Measurements from ENCODE around the gene RPL27A.
"Not testable (repeated sequence)": the region's sequence is repeated elsewhere in the genome, so short reads cannot be mapped to it uniquely, and the experiment has no call there.

RPL27A gene
- total RNA-seq, result 160 to 391 (median 272) reads per million in 17 experiments

- DNase-seq, result peak; percentile 99
Observed at GRCh38 chr11:8682303-8683114, at the start of gene RPL27A, which contains the start of gene TRIM66. RPL27A (plus strand) TSS chr11:8682792; CDS start chr11:8682814, 22 bp downstream. TRIM66 (minus strand) TSS chr11:8682665; CDS start chr11:8672274, 10,391 bp downstream.

GRCh38 chr11:8634498-8634897, 48.1 kb upstream of the RPL27A start:
- DNase-seq, result no peak

- no peak for DNase-seq
Observed at GRCh38 chr11:8636127-8636526, 46.5 kb upstream of the RPL27A start.

DNA sequence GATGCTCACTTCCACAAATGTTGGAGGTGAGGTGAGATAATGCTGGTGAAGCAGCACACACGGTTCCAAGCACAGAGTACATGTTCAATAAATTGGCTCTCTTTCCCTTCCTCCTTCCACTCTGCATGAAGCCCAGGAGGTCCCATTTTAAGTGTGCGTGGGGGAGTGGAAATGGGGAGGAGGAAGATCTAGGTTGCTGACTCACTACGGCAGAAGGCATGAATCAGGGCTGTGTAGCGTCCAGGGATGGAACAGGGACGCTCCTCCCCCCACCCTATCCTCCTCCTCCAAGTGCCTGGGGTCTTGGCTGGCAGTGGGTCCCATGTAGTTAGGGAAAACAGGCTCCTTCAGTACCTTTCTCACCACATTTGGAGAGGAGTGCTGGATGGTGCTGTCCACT, 44.3 kb upstream of the RPL27A start:
- DNase-seq, result no peak

DNA sequence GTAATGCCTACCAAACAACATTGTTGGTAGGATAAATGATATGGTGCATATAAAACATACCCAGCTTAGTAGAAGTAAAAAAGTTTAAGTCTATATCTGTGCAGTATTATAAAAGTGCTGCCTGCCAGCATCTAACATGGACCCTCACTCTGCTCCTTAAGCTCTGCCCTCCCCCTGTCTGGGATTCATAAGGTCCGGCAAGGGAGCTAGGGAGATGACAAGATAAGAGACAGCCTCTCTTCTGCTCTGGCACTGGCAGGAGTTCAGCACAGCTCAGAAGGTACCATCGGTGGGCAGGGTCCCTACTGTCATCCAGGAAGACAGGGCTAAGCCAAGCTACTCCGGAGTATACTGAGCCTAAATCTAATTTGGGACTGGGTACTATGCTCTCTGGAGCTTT, 42.9 kb upstream of the RPL27A start:
- no peak for DNase-seq

GRCh38 chr11:8640267-8640906, 42.2 kb upstream of the RPL27A start:
- no peak for DNase-seq

- no peak for DNase-seq
Observed at GRCh38 chr11:8641332-8641731, 41.3 kb upstream of the RPL27A start.

DNA sequence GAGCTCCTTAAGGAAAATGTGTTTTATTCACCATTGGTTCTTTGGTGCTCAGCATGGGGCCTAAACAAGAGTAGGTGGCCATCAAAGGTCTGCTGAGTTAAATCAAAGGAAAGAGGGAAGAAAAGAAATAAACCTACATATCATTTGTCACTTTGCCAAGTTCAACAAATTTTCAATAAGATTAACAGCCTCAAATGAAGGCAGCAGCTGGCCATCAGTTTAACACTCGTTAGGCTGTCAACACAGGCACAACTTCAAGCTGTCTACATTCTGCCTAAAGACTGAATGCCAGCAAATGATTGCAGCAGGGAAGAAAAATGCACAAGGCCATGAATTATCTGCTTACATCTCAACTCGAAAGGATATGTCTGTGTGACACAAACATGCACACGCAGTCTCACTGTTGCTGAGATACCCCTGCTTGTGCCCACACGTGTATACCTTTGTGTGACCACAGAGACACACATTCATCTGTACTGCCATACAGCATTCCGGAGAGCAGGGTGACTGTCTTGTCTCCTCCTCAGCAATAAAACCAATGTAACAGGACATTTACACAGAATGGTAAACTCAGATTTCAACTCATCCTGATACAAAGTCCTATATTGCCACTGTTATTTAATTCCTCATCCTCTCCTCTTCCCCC, 40.3 kb upstream of the RPL27A start:
- no peak for DNase-seq

DNA sequence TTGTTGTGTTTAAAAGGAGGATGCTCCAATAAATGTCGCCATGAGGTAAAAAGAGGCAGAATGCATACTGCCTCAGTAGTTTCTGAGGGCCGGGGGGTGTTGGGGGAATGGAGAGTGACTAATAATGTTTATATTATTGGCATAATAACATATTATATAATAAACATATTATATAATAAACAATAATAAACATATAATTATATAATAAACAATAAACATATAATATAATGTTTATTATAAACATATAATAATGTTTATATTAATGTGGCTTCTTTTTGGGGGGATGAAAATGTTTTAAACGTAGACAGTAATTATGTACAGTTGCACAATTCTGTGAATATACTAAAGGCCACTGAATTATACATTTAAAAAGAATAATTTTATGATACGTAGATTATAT, 35.7 kb upstream of the RPL27A start:
- DNase-seq, result no peak

DNA sequence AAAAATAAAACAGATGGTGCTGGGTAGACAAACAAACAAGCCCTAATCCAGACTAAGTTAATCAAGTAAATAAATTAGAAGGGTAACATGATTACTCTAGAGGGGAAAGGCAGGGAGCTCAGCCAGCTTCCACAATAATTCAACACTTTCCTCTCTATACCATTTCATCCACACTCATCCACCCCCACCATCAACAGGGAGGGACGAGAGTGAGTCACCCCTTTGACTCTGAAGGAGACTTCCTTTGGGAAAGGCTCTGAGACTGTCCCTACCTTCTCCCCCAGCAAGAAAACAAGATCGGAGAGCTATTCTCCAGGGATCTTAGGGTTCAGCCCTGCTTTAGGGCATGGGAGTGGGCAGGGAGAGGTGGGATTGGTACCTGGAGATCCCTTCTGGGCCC, 33.2 kb upstream of the RPL27A start:
- no peak for DNase-seq

DNA sequence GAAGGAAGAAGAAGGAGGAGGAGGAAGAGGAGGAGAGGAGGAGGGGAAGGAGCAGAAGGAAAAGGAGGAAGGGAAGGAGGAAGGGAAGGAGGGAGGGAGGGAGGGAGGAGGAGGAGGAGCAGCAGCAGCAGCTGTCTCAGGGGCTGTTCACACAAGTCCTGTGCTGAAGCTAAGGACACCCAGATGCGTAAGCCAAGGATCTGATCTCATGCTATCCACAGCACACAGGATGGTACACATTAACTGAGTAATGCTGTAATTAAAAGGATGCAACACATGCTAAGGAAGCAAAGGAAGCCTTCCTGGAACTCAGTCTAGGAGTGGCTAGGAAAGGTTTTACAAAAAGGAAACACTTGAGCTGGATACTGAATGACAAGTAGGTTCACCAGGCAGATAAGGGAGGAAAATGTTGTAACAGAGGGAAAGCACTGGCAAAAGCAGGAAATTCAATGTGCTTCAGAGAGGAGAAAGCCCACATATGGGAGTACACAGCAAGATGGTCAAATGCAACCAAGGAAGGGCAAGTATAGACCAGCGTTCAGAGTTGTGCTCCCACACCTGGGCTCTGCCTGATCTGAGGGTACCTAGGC, 32.1 kb upstream of the RPL27A start:
- DNase-seq, result no peak

DNA sequence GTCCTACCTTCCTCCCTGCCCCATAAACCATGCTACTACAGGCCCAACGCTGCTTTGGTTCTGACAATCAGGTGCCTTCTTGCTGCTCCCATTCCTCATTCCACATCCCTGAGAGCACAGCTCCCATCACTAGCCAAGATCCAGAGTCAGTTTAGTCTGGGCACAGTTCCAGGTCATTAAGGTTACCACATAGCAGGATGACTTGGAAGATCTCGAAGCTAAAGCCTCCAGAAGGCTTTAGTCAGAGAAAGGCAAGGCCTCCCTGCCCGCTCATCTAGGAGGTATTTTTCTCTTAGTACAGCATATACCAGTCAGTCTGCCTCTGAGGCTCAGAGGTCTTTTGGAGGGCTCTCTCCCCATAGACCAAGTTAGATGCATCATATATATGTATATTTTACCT, 30.5 kb upstream of the RPL27A start:
- no peak for DNase-seq

DNA sequence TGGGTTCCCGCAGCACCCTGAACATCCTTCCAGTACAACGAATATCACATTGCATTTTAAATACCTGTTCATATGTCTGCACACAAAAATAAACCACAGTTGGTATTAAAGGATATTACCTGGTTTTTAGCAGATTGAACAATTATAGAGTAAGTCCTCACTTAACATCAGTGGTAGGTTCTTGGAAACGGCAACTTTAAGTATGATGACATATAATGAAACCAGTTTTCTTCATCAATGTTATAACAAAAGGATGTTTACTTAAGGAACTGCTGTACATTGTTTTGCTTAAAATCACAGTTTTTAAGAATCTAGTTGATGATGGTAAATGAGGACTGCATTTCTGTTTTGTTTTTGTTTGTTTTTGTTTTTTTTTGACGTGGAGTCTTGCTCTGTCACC, 28.1 kb upstream of the RPL27A start:
- DNase-seq, result no peak

GRCh38 chr11:8656291-8656690, 26.3 kb upstream of the RPL27A start:
- DNase-seq, result no peak

DNA sequence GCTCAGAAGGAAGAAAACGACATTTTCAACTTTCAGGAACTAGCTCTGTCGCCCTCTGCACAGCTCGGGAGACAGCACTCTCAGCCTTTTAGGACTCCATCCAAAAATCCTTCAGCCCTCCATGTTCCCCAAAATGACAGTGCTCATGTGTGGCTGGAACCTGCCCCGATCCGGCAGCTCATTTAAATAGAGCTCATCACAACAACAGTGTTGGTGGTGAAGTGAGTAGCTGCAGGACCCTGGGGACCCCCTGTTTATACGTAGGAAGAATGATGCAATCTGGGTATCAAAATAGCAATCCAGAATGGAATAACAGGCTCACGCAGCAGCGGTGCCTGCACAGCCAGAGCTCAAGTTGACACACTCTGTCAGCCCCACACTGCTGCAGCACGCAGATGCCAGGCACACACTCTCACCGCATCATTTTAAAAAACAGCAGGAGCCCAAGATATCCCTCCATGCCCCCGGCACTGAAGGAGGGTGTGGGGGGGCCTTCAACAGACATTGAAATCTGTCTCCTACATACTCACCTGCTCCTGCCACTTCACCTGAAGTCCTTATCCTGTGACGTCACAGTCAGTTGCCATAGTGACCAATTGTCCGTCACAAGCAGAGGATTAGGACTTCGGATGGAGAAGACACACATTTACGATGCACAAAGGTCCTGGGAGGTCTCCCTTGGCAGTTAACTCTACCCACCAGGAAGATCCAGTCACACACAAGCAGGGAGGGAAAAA, 24.1 kb upstream of the RPL27A start:
- DNase-seq, result no peak

GRCh38 chr11:8661001-8661795, 21.4 kb upstream of the RPL27A start:
- DNase-seq, result no peak

DNA sequence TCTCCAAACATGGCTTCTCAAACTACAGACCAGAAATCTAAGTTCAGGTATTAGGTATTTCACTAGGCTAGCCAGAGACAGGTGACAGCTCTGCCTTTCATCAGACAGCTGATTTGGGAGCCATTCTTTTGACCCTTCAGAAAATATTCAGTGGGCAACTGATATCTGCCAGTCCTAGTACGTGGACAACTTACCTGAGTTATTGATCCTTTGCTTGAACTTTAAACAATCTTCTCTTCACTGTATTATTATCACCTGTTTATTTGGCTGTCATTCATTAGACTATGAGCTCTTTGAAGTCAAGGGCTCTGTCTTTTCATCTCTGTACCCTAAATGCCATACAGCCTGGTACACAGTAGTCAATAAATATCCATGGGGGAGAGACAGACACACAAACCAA, 17.4 kb upstream of the RPL27A start:
- no peak for DNase-seq

DNA sequence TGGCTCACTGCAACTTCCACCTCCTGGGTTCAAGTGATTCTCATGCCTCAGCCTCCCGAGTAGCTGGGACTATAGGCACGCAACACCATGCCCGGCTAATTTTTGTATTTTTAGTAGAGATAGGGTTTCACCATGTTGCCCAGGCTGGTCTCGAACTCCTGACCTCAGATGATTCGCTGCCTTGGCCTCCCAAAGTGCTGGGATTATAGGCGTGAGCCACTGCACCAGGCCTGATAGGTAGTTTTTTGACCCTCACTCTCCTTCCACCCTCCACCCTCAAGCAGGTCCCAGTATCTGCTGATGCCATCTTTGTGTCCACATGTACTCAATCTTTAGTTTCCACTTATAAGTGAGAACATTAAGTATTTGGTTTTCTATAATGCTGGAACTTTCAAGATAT, 12.5 kb upstream of the RPL27A start:
- DNase-seq, result not testable (repeated sequence)

DNA sequence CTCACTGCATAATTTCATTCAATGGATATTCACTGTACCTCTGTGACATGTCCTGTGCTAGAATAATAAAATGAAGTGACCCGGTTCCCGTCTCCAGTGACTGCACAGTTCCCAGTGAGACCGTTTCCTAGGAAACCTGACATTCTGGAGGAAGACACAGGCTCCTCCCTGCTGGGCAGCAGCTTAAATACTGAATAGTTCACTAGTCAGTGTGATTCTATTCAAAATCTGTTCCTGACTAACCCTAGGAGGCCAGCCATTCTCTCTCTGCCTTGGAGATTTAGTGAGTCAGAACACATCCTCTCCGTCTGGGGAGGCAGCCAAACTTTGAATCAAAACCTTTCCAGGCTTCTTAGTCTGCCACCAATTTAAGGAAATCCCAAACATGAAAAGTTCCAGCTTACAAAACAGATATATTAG, 11.4 kb upstream of the RPL27A start:
- DNase-seq, result no peak

GRCh38 chr11:8671651-8672062, 10.9 kb upstream of the RPL27A start:
- no peak for DNase-seq

DNA sequence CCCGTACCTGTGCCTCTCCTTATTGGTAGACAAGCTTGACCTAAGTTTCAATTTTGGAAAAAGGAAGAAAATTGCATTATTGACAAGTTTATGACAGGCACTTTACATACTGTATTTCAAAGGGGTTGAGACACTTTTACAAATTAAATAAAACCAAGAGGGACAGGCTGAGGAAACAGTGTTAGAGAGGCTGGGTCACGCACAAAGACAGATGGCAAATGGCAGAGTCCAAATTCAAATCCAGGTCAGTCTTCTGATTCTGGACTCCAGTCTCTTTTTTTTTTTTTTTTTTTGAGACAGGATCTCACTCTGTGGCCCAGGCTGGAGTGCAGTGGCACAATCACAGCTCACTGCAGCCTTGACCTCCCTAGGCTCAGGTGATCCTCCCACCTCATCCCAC, 10.2 kb upstream of the RPL27A start:
- no peak for DNase-seq

DNA sequence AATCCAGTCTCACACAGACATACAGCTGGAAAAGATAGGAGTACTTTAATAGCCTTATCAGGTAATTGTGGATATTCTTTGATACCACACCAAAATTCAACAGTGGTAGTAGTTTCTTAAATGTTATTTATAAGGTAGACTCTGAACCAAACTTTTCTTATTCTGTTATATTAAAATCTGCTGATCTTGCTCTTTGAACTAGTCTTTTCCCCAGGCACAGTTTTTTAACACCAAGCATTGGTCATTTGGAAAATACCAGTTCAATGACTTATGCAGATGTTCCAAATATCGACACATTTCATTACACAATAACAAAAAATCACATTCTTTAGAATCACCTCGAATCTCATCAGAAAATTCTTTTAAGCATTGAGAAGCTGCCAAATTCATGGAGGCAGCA, 7.7 kb upstream of the RPL27A start:
- DNase-seq, result no peak

All from suppressor macrophage (primary cell).